H1 (cell line): ENCODE measurements around the gene NAALADL1. TPM values are rescaled to one million over a fixed set of nuclear protein-coding genes. Genes with fewer than 3 reads are reported as not detected.

ENCODE experiments used
- CTCF ChIA-PET: fragments of 300-600 bp; sonication (Branson Sonifier 250); formaldehyde crosslinking; loops from one replicate; lab custom pipeline; 2021; ENCODE audit not compliant: partially characterized antibody; lab: Charles Lee
- POLR2A ChIA-PET: fragments of 300-600 bp; sonication (Branson Sonifier 250); formaldehyde crosslinking; loops from one replicate; lab custom pipeline; 2021; ENCODE audit warnings: inconsistent platforms; ENCODE audit not compliant: partially characterized antibody; lab: Charles Lee
- DNase-seq, 2 experiments: peaks; one replicate each; pipeline versions ENCODE4 v3.0.0 to v3.0.0-alpha.2; 2010 to 2022; ENCODE audit warnings: low spot score in 2 of 2, low read depth in 1 of 2, mixed read lengths in 1 of 2
- FAIRE-seq: peaks from 2 replicates; lab custom pipeline; 2011; peaks lifted over from hg19 to GRCh38; lab: Jason Lieb, UNC
- H2AFZ ChIP-seq: 2 replicates; pipeline ENCODE4 v1.8.1; 2012; ENCODE audit warnings: low read length, inconsistent platforms
- H2AK5ac ChIP-seq: 2 replicates; pipeline ENCODE4 v1.6.1; 2013; ENCODE audit warnings: low read depth, low read length
- H2BK120ac ChIP-seq: replicated peaks from 2 replicates; pipeline ENCODE3; 2013; ENCODE audit warnings: low read depth, low read length, inconsistent platforms
- H2BK12ac ChIP-seq: 2 replicates; pipeline ENCODE4 v1.6.1; 2013; ENCODE audit warnings: low read depth, low read length
- H2BK15ac ChIP-seq: 2 replicates; pipeline ENCODE4 v1.6.1; 2013; ENCODE audit warnings: low read length
- H2BK20ac ChIP-seq: 2 replicates; pipeline ENCODE4 v1.6.1; 2013; ENCODE audit warnings: low read length
- H2BK5ac ChIP-seq: 2 replicates; pipeline ENCODE4 v1.6.1; 2013; ENCODE audit warnings: low read depth, low read length
- H3K14ac ChIP-seq: 2 replicates; pipeline ENCODE4 v1.6.1; 2013; ENCODE audit warnings: inconsistent platforms; ENCODE audit not compliant: insufficient read length
- H3K18ac ChIP-seq: 2 replicates; pipeline ENCODE4 v1.6.1; 2013; ENCODE audit warnings: low read length; ENCODE audit errors: extremely low read depth
- H3K23ac ChIP-seq: 2 replicates; pipeline ENCODE4 v1.6.1; 2013; ENCODE audit warnings: inconsistent platforms; ENCODE audit not compliant: insufficient read length
- H3K23me2 ChIP-seq: 2 replicates; pipeline ENCODE4 v1.6.1; 2013; ENCODE audit warnings: low read depth, low read length
- H3K27ac ChIP-seq: 2 replicates; pipeline ENCODE4 v1.6.1; 2011; ENCODE audit warnings: low read depth, low read length, inconsistent platforms
- H3K27me3 ChIP-seq, 4 experiments: replicated peaks in 1 of 4; 1 replicate in 1 of 4; 2 replicates in 3 of 4; pipeline versions ENCODE4 v1.6.1 to v1.8.1; 2011 to 2013; ENCODE audit warnings: low read length in 3 of 4, mild to moderate bottlenecking in 3 of 4, inconsistent platforms in 2 of 4, mixed read lengths in 2 of 4, moderate library complexity in 1 of 4; ENCODE audit not compliant: control insufficient read depth in 3 of 4, insufficient read depth in 3 of 4; ENCODE audit errors: extremely low read depth in 1 of 4
- H3K36me3 ChIP-seq, 4 experiments: 2 replicates each; pipeline versions ENCODE4 v1.6.1 to v1.8.1; 2011 to 2013; ENCODE audit warnings: mild to moderate bottlenecking in 4 of 4, low read length in 3 of 4, moderate library complexity in 2 of 4, control low read depth in 1 of 4, inconsistent platforms in 1 of 4; ENCODE audit not compliant: insufficient read depth in 4 of 4, control insufficient read depth in 2 of 4
- H3K4ac ChIP-seq: replicated peaks from 2 replicates; pipeline ENCODE3; 2013; ENCODE audit warnings: low read length, low read depth, mixed read lengths, inconsistent platforms; ENCODE audit not compliant: insufficient read length
- H3K4me1 ChIP-seq, 4 experiments: replicated peaks in 1 of 4; 1 replicate in 1 of 4; 2 replicates in 3 of 4; pipeline versions ENCODE4 v1.6.1 to v1.8.1; 2011 to 2013; ENCODE audit warnings: low read length in 3 of 4, inconsistent platforms in 2 of 4, mixed read lengths in 1 of 4; ENCODE audit not compliant: insufficient read depth in 4 of 4, control insufficient read depth in 3 of 4
- H3K4me2 ChIP-seq, 2 experiments: 2 replicates each; pipeline versions ENCODE4 v1.6.1 to v1.8.1; 2011 to 2013; ENCODE audit warnings: low read depth in 2 of 2, low read length in 2 of 2, control low read depth in 1 of 2, inconsistent platforms in 1 of 2, mild to moderate bottlenecking in 1 of 2; ENCODE audit not compliant: insufficient read depth in 1 of 2
- H3K4me3 ChIP-seq, 4 experiments: fragments of 200-600, 300-600 bp in 1 of 4; sonication (generic), shearing (Covaris generic), sonication (Bioruptor Twin) in 1 of 4; 2 replicates each; pipeline versions ENCODE4 v1.5.1 to v1.8.1; 2011 to 2016; ENCODE audit warnings: low read length in 4 of 4, low read depth in 3 of 4, control low read depth in 2 of 4, inconsistent platforms in 2 of 4, mild to moderate bottlenecking in 2 of 4, mixed read lengths in 1 of 4, moderate library complexity in 1 of 4; ENCODE audit not compliant: insufficient read depth in 2 of 4; ENCODE audit errors: extremely low read depth in 1 of 4
- H3K56ac ChIP-seq: replicated peaks from 2 replicates; pipeline ENCODE3; 2013; ENCODE audit warnings: low read depth, mild to moderate bottlenecking, mixed read lengths, low read length, inconsistent platforms; ENCODE audit not compliant: insufficient read length
- H3K79me1 ChIP-seq: 2 replicates; pipeline ENCODE4 v1.6.1; 2013; ENCODE audit warnings: low read depth, low read length, control low read depth
- H3K79me2 ChIP-seq, 2 experiments: 2 replicates each; pipeline versions ENCODE4 v1.6.1 to v1.8.1; 2012 to 2013; ENCODE audit warnings: low read length in 2 of 2, mild to moderate bottlenecking in 2 of 2, inconsistent platforms in 1 of 2; ENCODE audit not compliant: insufficient read depth in 2 of 2, control insufficient read depth in 1 of 2
- H3K9ac ChIP-seq, 4 experiments: replicated peaks in 1 of 4; 1 replicate in 1 of 4; 2 replicates in 3 of 4; pipeline versions ENCODE4 v1.6.1 to v1.8.1; 2011 to 2013; ENCODE audit warnings: low read depth in 3 of 4, low read length in 3 of 4, control low read depth in 2 of 4, mild to moderate bottlenecking in 2 of 4, moderate library complexity in 2 of 4, inconsistent platforms in 1 of 4; ENCODE audit errors: extremely low read depth in 1 of 4
- H3K9me3 ChIP-seq, 2 experiments: 2 replicates each; pipeline versions ENCODE4 v1.6.1 to v1.8.1; 2012 to 2013; ENCODE audit warnings: mild to moderate bottlenecking in 2 of 2, moderate library complexity in 2 of 2, control low read depth in 1 of 2, inconsistent platforms in 1 of 2, low read depth in 1 of 2, low read length in 1 of 2, mixed read lengths in 1 of 2; ENCODE audit not compliant: insufficient read depth in 2 of 2
- H4K20me1 ChIP-seq, 2 experiments: replicated peaks in 1 of 2; 2 replicates each; pipeline versions ENCODE3 to v1.8.1; 2011 to 2013; ENCODE audit warnings: inconsistent platforms in 2 of 2, low read length in 2 of 2, mild to moderate bottlenecking in 1 of 2; ENCODE audit not compliant: insufficient read depth in 2 of 2, control insufficient read depth in 1 of 2
- H4K5ac ChIP-seq: 2 replicates; pipeline ENCODE4 v1.6.1; 2013; ENCODE audit warnings: low read length, low read depth, mixed read lengths, inconsistent platforms; ENCODE audit not compliant: insufficient read length
- H4K8ac ChIP-seq: 2 replicates; pipeline ENCODE4 v1.8.0; 2013; ENCODE audit warnings: mild to moderate bottlenecking, moderate library complexity, low read length, inconsistent platforms; ENCODE audit not compliant: insufficient read depth; ENCODE audit errors: extremely low read depth
- H4K91ac ChIP-seq: replicated peaks from 2 replicates; pipeline ENCODE3; 2013; ENCODE audit warnings: low read length, mixed read lengths, inconsistent platforms; ENCODE audit not compliant: insufficient read length
- KDM1A ChIP-seq: fragments of 200-600, 300-600 bp; sonication (generic); IDR thresholded peaks from 2 replicates; pipeline ENCODE4 v1.7.1; 2016; ENCODE audit warnings: mild to moderate bottlenecking, low read length, borderline replicate concordance
- POU5F1 ChIP-seq: IDR thresholded peaks from 2 replicates; pipeline ENCODE4 v1.6.1; 2011; ENCODE audit warnings: low read depth, mild to moderate bottlenecking, low read length, moderate library complexity
- SUZ12 ChIP-seq: fragments of 200-600 bp; sonication (generic); IDR thresholded peaks from 2 replicates; pipeline ENCODE4 v1.6.1; 2012; ENCODE audit warnings: mild to moderate bottlenecking, inconsistent platforms, low read length, moderate library complexity, mixed read lengths
- WGBS, 2 experiments: shearing (Covaris generic) in 1 of 2; methylation state at CpG; one replicate each; pipeline versions ENCODE4 v1.1.6 to v1.1.7; 2013 to 2015; ENCODE audit warnings: low lambda C conversion rate in 2 of 2, mixed read lengths in 2 of 2, inconsistent platforms in 1 of 2, low coverage in 1 of 2, missing lambda C conversion rate in 1 of 2; ENCODE audit not compliant: insufficient replicate concordance in 2 of 2, insufficient coverage in 1 of 2, insufficient read length in 1 of 2; ENCODE audit errors: extremely low coverage in 1 of 2, missing lambda C conversion rate in 1 of 2; 5-methylcytosine and 5-hydroxymethylcytosine counted together
- polyA plus RNA-seq, 7 experiments: library from polyadenylated mRNA; depleted of rRNA in 3 of 7; stranded (reverse) in 5 of 7; unstranded in 2 of 7; fragments of >200 nt in 5 of 7; fragments of 200-250 nt in 2 of 7; gene quantifications; 1 replicate in 5 of 7; 2 replicates in 1 of 7; 4 replicates in 1 of 7; pipeline versions ENCODE4 v1.2.1 to v1.2.3, GENCODE V29; 2011 to 2013; ENCODE audit warnings: missing spikeins in 2 of 7, mixed read lengths in 2 of 7
- total RNA-seq: library from RNA; stranded (reverse); fragmentation: NEBNext Ultra II Directional; extraction: Animal tissue kit (Norgen Biotek cat#: 25700); gene quantifications from 2 replicates; pipeline ENCODE4 v1.2.1, GENCODE V29; 2021

Gene NAALADL1
- total and polyA plus RNA-seq, 2 of the 8 experiments (the other 6 are each of a cell fraction or from before 2014, with no cell fraction given) = 7.5 to 9.9 TPM

GRCh38 chr11:65014726-65015227 is 43.6 kb downstream of the NAALADL1 start:
- peak overlapping the region; percentile 58 for H4K5ac ChIP-seq
- no peak overlapping the region for H3K56ac ChIP-seq
- ChIA-PET POLR2A (interaction anchor here (0.8 to 3.7 kb wide), 16 partner anchors 16 to 166 kb away, joined by 3 to 20 read pairs (median 4); partner anchors contain the start of genes BATF2, FAU, GPHA2 and MRPL49), CTCF (interaction anchor here (0.6 to 6.5 kb wide), 44 partner anchors 8 to 239 kb away, joined by 3 to 48 read pairs (median 5); partner anchors contain the start of genes BATF2, EHD1, NAALADL1 and SAC3D1)
- H4K20me1 ChIP-seq = peaks cover 3 to 5% of the 10 kb centered on the region in 2 experiments
- no peak overlapping the region for H2BK5ac ChIP-seq
- H3K36me3 ChIP-seq = peaks cover 2 to 13% (median 9%) of the 10 kb centered on the region in 4 experiments; a peak in 6 of 8 replicates
- peak overlapping the region; percentile 10 for H4K91ac ChIP-seq
- no peak overlapping the region for H3K4ac ChIP-seq
- TF ChIP-seq POU5F1 (no peak), KDM1A (peak; percentile 81), SUZ12 (0 out of 2 replicates have a peak, but pooled peaks have one; percentile 18)
- no peak overlapping the region for H2BK15ac ChIP-seq
- no peak overlapping the region for H3K23ac ChIP-seq
- no peak overlapping the region for H2AFZ ChIP-seq
- H3K18ac ChIP-seq = peak overlapping the region; percentile 93
- peak overlapping the region in 2 of 4 experiments; percentile 73 to 79; a peak in 5 of 7 replicates for H3K9ac ChIP-seq
- H2BK120ac ChIP-seq = no peak overlapping the region
- peak overlapping the region; percentile 9 for H4K8ac ChIP-seq
- FAIRE-seq (no peak), DNase-seq (no peak)
- H3K4me1 ChIP-seq = peaks cover 0 to 7% (median under 1%) of the 10 kb centered on the region in 4 experiments; a peak in 4 of 7 replicates
- no peaks in the 10 kb centered on the region for H3K79me1 ChIP-seq
- no peak overlapping the region for H2BK12ac ChIP-seq
- H3K14ac ChIP-seq = no peak overlapping the region
- no peak overlapping the region for H2BK20ac ChIP-seq
- peaks cover 2% of the 10 kb centered on the region; the same call in 1 of the 2 replicates for H3K23me2 ChIP-seq
- no peaks in the 10 kb centered on the region for H3K27me3 ChIP-seq
- H3K4me3 ChIP-seq = peak overlapping the region; percentile 66 to 92 (median 86)
- H3K9me3 ChIP-seq = no peaks in the 10 kb centered on the region
- peak overlapping the region; percentile 2 to 92 for H3K4me2 ChIP-seq
- no peak overlapping the region for H2AK5ac ChIP-seq
- H3K79me2 ChIP-seq = peaks cover 0 to 10% of the 10 kb centered on the region in 2 experiments; a peak in 1 of 4 replicates
- H3K27ac ChIP-seq = peak overlapping the region; percentile 88; the same call in 1 of the 2 replicates
- 43% methylated on average over 23 of the region's 23 CpGs; no CpG with 5 or more reads in 1 of the 2 experiments for WGBS, 2 experiments
